ENCODE results near the gene LASP1NB.
A peak's percentile ranks its signal among the peaks of the same experiment; 100 is the strongest.

LASP1NB gene

GRCh38 chr17:38897176-38897575 lies 28.2 kb upstream of the LASP1NB start:
- H3K27me3 ChIP-seq: no peaks in the 10 kb centered on the region
- intact Hi-C loops (cut with DNase I): no loop called here
- peak overlapping the region in 1 of 2 donors; percentile 42 for H3K9ac ChIP-seq (ENCODE audit: low read depth in 2 of 2, low read length in 2 of 2)
- no peak for TF ChIP-seq CTCF (IDR thresholded peaks at IDR 0.05)
- peaks cover 38% of the 10 kb centered on the region for H3K4me1 ChIP-seq
- H3K27ac ChIP-seq: peak overlapping the region; percentile 55
- no peaks in the 10 kb centered on the region for H3K9me3 ChIP-seq
- no peak for DNase-seq
- H3K36me3 ChIP-seq: peaks cover under 1% of the 10 kb centered on the region
- H3K4me3 ChIP-seq: no peak overlapping the region

- Histone ChIP-seq H3K9ac (ENCODE audit: low read depth in 2 of 2, low read length in 2 of 2) (peak overlapping the region; percentile 37 to 42), H3K27me3 (no peaks in the 10 kb centered on the region), H3K4me3 (no peak overlapping the region), H3K27ac (peak overlapping the region; percentile 55), H3K9me3 (no peaks in the 10 kb centered on the region), H3K36me3 (no peaks in the 10 kb centered on the region), H3K4me1 (peaks cover 38% of the 10 kb centered on the region)
- DNase-seq: no peak
- intact Hi-C loops (cut with DNase I): no loop called here
- TF ChIP-seq CTCF (IDR thresholded peaks at IDR 0.05): no peak
Observed at GRCh38 chr17:38897671-38898290, 27.6 kb upstream of the LASP1NB start.

GRCh38 chr17:38898291-38898679 lies 27.1 kb upstream of the LASP1NB start:
- Histone ChIP-seq H3K4me3 (no peak overlapping the region), H3K4me1 (peaks cover 38% of the 10 kb centered on the region)

GRCh38 chr17:38898812-38899348 lies 26.5 kb upstream of the LASP1NB start:
- TF ChIP-seq CTCF (IDR thresholded peaks at IDR 0.05): no peak
- Histone ChIP-seq H3K4me3 (no peak overlapping the region), H3K4me1 (peaks cover 38% of the 10 kb centered on the region), H3K27me3 (no peaks in the 10 kb centered on the region), H3K9me3 (no peaks in the 10 kb centered on the region), H3K27ac (peak overlapping the region; percentile 55), H3K9ac (ENCODE audit: low read depth in 2 of 2, low read length in 2 of 2) (peak overlapping the region; percentile 27 to 42), H3K36me3 (no peaks in the 10 kb centered on the region)
- DNase-seq: peak; percentile 70
- intact Hi-C loops (cut with DNase I): no loop called here

More at GRCh38 chr17:38898291-38898679, 27.1 kb upstream of the LASP1NB start:
- no peaks in the 10 kb centered on the region for H3K27me3 ChIP-seq
- intact Hi-C loops (cut with DNase I): no loop called here
- peak; percentile 67 for DNase-seq
- peak overlapping the region; percentile 55 for H3K27ac ChIP-seq
- no peak for TF ChIP-seq CTCF (IDR thresholded peaks at IDR 0.05)
- no peaks in the 10 kb centered on the region for H3K36me3 ChIP-seq
- H3K9me3 ChIP-seq: no peaks in the 10 kb centered on the region
- H3K9ac ChIP-seq (ENCODE audit: low read depth in 2 of 2, low read length in 2 of 2): peak overlapping the region; percentile 37 to 42

- Histone ChIP-seq H3K36me3 (no peaks in the 10 kb centered on the region), H3K4me3 (no peak overlapping the region), H3K4me1 (peaks cover 38% of the 10 kb centered on the region), H3K27me3 (no peaks in the 10 kb centered on the region), H3K9ac (ENCODE audit: low read depth in 2 of 2, low read length in 2 of 2) (peak overlapping the region; percentile 26 to 27), H3K27ac (peak overlapping the region; percentile 55), H3K9me3 (no peaks in the 10 kb centered on the region)
- TF ChIP-seq CTCF (IDR thresholded peaks at IDR 0.05): no peak
- intact Hi-C loops (cut with DNase I): no loop called here
- DNase-seq: no peak
Observed at GRCh38 chr17:38899421-38899820, 26.0 kb upstream of the LASP1NB start.
